Activated T-helper 2 cell treated with anti-CD3 and anti-CD28 coated beads, Interferon-gamma antibody, Interleukin-2, Interleukin-4, amounts not matched to agents 10 μg/mL and 5 μg/mL and 100 μg/mL, durations not matched to agents 14 hours and 24 hours and 36 hours (primary cell): Measurements from ENCODE around the gene EDN1. TPM values are rescaled to one million over a fixed set of nuclear protein-coding genes. Genes with fewer than 3 reads are reported as not detected.
"Not testable (repeated sequence)": the region's sequence is repeated elsewhere in the genome, so short reads cannot be mapped to it uniquely, and the experiment has no call there.

Experiments used
- DNase-seq: peaks from one replicate; pipeline ENCODE4 v3.0.0; 2021; ENCODE audit warnings: low spot score
- H3K27ac Mint-ChIP-seq: one replicate; pipeline ENCODE4 v1.8.0; 2021; ENCODE audit warnings: mixed read lengths
- H3K27me3 Mint-ChIP-seq: one replicate; pipeline ENCODE4 v1.8.0; 2021; ENCODE audit warnings: low read depth, mixed read lengths
- H3K36me3 Mint-ChIP-seq: one replicate; pipeline ENCODE4 v1.8.0; 2021; ENCODE audit warnings: low read depth, mixed read lengths
- H3K4me1 Mint-ChIP-seq: one replicate; pipeline ENCODE4 v1.8.0; 2021; ENCODE audit warnings: low read depth, mixed read lengths
- H3K4me3 Mint-ChIP-seq: one replicate; pipeline ENCODE4 v1.8.0; 2021; ENCODE audit warnings: low read depth, mild to moderate bottlenecking, moderate library complexity, mixed read lengths
- H3K9me3 Mint-ChIP-seq: one replicate; pipeline ENCODE4 v1.8.0; 2021; ENCODE audit warnings: mixed read lengths
- intact Hi-C: fragments of 100-400 bp; cut with micrococcal nuclease; formaldehyde crosslinking; loops from one replicate; pipeline ENCODE4 v1.15.1; 2023
- total RNA-seq: library from RNA; stranded (reverse); gene quantifications from 2 replicates; pipeline ENCODE4 v1.2.3, GENCODE V29; 2022

The EDN1 gene
- total RNA-seq, 1 donor from 2014 or later = 0.09 TPM

- Mint-ChIP-seq H3K36me3 (no peaks in the 10 kb centered on the region), H3K9me3 (no peaks in the 10 kb centered on the region), H3K27me3 (peaks cover 14% of the 10 kb centered on the region), H3K4me1 (no peaks in the 10 kb centered on the region), H3K27ac (no peak overlapping the region), H3K4me3 (no peak overlapping the region)
- no peak for DNase-seq
- intact Hi-C loops = no loop called here
These were observed 14.3 kb downstream of the EDN1 start for GRCh38 chr6:12304487-12304886.

GRCh38 chr6:12309070-12309469 is 18.9 kb downstream of the EDN1 start:
- no peak for DNase-seq
- H3K36me3 Mint-ChIP-seq = no peaks in the 10 kb centered on the region
- no peak overlapping the region for H3K4me3 Mint-ChIP-seq
- H3K4me1 Mint-ChIP-seq = no peaks in the 10 kb centered on the region
- peaks cover 10% of the 10 kb centered on the region for H3K27me3 Mint-ChIP-seq
- no peaks in the 10 kb centered on the region for H3K9me3 Mint-ChIP-seq
- intact Hi-C loops = no loop called here
- no peak overlapping the region for H3K27ac Mint-ChIP-seq

DNA sequence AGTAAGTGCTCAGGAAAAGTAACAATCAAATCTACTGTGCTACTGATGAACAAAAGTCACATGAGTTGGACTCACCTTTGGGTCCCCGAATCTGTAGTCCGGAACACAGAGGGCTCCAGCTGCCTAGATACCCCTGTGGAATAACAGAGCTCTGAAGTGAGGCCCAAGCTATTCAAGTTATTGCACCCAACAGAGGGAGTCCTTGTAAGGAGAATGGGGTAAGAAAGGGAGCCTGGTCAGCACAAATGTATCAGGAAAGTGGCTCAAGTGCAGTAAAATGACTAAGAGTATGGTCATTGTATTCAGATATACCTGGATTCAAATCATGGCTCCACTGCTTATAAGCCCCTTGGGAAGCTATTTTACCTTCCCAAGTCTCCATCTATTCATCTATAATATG is 20.9 kb downstream of the EDN1 start:
- intact Hi-C loops = no loop called here
- Mint-ChIP-seq H3K4me1 (no peaks in the 10 kb centered on the region), H3K27me3 (peaks cover 11% of the 10 kb centered on the region), H3K9me3 (no peaks in the 10 kb centered on the region), H3K4me3 (no peak overlapping the region), H3K36me3 (no peaks in the 10 kb centered on the region), H3K27ac (no peak overlapping the region)
- no peak for DNase-seq

DNA sequence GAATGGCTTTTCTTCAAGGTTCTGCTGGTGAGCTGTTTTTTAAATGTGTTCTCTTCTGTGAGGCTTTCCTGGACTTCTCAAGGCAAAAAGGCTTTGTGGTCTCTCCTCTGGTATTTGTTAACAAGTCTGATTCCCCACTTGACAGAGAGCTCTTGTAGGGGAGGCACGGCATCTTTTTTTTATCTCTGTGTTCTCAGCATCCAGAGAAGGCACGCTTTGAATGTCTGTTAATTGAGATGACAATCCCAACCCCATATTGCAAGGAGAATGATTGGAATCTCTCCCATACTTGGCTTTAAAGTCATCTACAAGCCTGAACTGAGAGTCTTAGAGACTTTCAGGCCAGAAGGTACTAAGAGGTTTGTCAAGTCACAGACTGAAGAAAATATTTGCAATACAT is 22.6 kb downstream of the EDN1 start:
- H3K9me3 Mint-ChIP-seq = no peaks in the 10 kb centered on the region
- no peak for DNase-seq
- no peaks in the 10 kb centered on the region for H3K4me1 Mint-ChIP-seq
- H3K4me3 Mint-ChIP-seq = no peak overlapping the region
- no peak overlapping the region for H3K27ac Mint-ChIP-seq
- H3K27me3 Mint-ChIP-seq = peaks cover 7% of the 10 kb centered on the region
- no peaks in the 10 kb centered on the region for H3K36me3 Mint-ChIP-seq
- intact Hi-C loops = no loop called here

DNA sequence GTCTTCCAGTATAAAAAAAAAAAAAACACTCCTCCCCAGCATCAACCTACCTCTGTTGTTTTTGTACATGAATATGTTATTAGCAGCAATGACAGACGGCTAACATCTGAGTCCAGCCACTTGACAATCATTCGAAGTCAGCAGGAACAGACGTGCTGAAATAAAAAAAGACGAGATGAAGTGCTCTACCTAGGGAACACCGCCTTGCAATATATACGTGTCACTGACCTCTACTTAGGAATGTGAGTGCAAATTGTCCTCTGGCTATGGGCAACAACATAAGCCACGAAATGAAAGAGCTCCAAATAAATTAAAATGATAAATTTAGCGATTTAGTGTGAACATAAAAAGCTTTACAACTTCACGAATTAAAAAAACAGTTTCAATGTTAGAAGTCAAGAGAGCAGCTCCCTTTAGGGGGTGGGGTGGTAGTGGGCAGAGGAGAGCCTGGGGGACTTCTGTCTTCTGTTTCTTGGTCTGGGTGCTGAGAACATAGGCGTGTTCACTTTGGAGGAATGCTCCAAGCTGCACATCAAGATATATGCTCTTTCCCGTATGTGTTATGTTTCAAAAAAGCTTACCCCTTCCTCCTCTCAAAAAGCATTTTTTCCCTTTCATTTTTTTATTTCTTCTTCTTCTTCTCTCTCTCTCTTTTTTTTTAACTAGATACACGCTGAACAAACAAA is 23.3 kb downstream of the EDN1 start:
- Mint-ChIP-seq H3K9me3 (no peaks in the 10 kb centered on the region), H3K4me1 (no peaks in the 10 kb centered on the region), H3K27ac (no peak overlapping the region), H3K4me3 (no peak overlapping the region), H3K27me3 (peaks cover 6% of the 10 kb centered on the region), H3K36me3 (no peaks in the 10 kb centered on the region)
- no peak for DNase-seq
- intact Hi-C loops = no loop called here

DNA sequence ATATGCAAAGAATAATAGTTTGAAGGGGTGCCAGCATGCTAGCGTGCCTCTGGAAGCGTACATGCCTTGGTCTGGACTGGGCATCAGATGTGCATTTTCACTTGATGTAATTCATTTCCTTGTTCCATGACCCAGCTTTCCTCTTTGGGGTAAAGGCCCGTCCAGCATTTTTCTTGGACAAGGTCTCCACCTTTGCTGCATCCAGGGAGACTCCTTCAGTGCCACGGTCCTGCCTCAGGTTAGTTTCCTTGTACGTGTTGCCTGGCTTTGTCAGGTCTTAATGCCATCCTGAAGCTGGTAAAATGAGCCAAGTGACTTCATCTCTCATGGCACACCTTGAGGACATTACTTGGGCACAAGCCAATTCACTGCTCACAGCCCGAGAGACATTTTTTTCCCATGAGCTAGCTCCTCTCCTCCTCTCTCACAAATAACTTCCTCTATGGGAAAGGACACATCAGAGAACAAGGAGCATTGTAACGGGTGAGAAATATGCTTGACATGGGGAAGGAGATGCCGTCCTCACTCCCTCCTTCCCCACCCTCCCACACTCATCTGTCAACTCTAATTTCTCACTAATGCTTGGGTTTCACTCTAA is 23.9 kb downstream of the EDN1 start:
- Mint-ChIP-seq H3K4me3 (no peak overlapping the region), H3K4me1 (no peaks in the 10 kb centered on the region), H3K9me3 (peaks cover 4% of the 10 kb centered on the region), H3K36me3 (no peaks in the 10 kb centered on the region), H3K27me3 (peaks cover 6% of the 10 kb centered on the region), H3K27ac (no peak overlapping the region)
- intact Hi-C loops = no loop called here
- no peak for DNase-seq

DNA sequence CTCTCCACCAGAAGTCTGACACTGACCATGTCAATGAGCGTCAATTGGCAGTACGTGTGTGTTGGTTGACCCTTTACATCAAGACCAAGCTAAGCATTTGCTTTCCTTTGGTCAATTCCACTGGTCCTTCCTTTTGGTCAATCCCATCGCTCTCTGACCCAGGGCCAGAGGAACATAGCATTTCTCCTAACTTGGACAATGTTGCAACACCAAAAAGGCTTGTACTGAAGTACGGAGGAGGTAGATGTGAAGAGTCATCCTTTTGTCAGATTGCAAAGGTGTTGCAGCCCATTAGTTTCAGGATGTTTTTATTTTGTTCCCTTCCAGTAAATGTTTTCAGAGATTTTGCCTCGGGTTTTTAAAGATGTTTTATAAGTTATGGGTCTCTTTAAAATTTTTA is 24.6 kb downstream of the EDN1 start:
- Mint-ChIP-seq H3K4me3 (no peak overlapping the region), H3K4me1 (no peaks in the 10 kb centered on the region), H3K9me3 (peaks cover 4% of the 10 kb centered on the region), H3K27ac (no peak overlapping the region), H3K27me3 (peaks cover 6% of the 10 kb centered on the region), H3K36me3 (no peaks in the 10 kb centered on the region)
- no peak for DNase-seq
- intact Hi-C loops = no loop called here

GRCh38 chr6:12315292-12316081 is 25.3 kb downstream of the EDN1 start:
- intact Hi-C loops = no loop called here
- no peak for DNase-seq
- no peaks in the 10 kb centered on the region for H3K36me3 Mint-ChIP-seq
- H3K9me3 Mint-ChIP-seq = peaks cover 4% of the 10 kb centered on the region
- no peaks in the 10 kb centered on the region for H3K4me1 Mint-ChIP-seq
- H3K27me3 Mint-ChIP-seq = peaks cover 6% of the 10 kb centered on the region
- no peak overlapping the region for H3K27ac Mint-ChIP-seq
- no peak overlapping the region for H3K4me3 Mint-ChIP-seq

DNA sequence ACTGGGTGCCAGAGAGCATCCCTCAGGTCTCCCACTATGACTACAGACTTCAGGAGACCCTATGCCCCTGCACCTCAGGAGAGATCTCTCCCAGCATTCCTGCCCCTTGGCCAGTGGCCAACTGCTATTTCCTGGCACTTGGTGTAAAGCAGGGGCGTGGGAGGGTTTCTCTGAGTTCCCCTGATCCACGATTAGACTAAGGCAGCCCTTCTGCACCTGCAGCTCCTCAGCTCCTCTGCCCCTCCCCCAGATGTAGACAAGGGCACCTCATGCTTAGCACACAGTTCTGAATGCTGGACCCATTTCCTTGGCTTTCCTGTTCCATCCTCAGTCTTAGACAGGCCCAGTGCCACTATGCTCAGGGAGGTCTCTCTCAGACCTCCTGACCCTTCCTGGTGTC is 28.6 kb downstream of the EDN1 start:
- no peak overlapping the region for H3K27ac Mint-ChIP-seq
- intact Hi-C loops = no loop called here
- DNase-seq = no peak
- no peak overlapping the region for H3K4me3 Mint-ChIP-seq
- H3K27me3 Mint-ChIP-seq = peaks cover 6% of the 10 kb centered on the region
- no peaks in the 10 kb centered on the region for H3K36me3 Mint-ChIP-seq
- H3K9me3 Mint-ChIP-seq = peaks cover 4% of the 10 kb centered on the region
- no peaks in the 10 kb centered on the region for H3K4me1 Mint-ChIP-seq

DNA sequence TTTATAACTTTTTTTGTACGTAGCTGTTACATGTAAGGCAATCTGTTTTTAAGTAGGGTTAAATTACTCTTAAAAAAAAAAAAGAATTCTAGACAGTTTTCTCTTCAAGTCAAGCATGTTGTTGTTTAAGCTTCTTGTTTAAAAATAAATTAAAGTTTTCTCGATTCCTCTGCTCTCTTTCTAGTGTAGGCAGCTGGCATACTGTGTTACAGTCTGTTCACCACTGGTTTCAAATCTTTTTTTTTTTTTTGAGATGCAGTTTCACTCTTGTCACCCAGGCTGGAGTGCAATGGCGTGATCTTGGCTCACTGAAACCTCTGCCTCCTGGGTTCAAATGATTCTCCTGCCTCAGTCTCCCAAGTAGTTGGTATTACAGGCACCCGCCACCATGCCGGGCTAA is 29.9 kb downstream of the EDN1 start:
- H3K4me3 Mint-ChIP-seq, DNase-seq, H3K27ac Mint-ChIP-seq, intact Hi-C loops, H3K9me3 Mint-ChIP-seq, H3K4me1 Mint-ChIP-seq, H3K36me3 Mint-ChIP-seq, H3K27me3 Mint-ChIP-seq: not testable (repeated sequence)

DNA sequence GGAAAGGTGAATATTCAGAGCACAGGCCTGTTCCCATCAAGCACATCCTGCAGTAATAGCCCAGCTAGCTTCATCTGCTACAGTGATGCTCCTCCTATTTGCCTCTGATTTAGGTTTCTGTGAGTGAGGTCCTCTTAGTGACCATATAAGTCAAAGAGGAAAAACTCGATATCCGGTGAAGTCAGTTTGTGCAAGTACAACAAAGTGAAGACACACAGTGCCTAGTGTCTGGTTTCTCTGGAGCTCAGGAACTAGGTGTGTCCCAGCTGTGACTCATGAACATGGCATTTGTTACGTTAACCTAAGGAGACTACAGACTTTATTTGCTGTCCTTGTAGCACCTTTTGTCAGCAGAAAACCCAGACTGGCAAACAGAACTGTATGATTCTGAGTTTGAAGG is 33.9 kb downstream of the EDN1 start:
- H3K4me3 Mint-ChIP-seq = no peak overlapping the region
- no peaks in the 10 kb centered on the region for H3K27me3 Mint-ChIP-seq
- no peaks in the 10 kb centered on the region for H3K36me3 Mint-ChIP-seq
- intact Hi-C loops = no loop called here
- no peak overlapping the region for H3K27ac Mint-ChIP-seq
- no peak for DNase-seq
- H3K4me1 Mint-ChIP-seq = no peaks in the 10 kb centered on the region
- H3K9me3 Mint-ChIP-seq = peaks cover under 1% of the 10 kb centered on the region

GRCh38 chr6:12324748-12325147 is 34.6 kb downstream of the EDN1 start:
- no peaks in the 10 kb centered on the region for H3K9me3 Mint-ChIP-seq
- no peak overlapping the region for H3K27ac Mint-ChIP-seq
- no peak overlapping the region for H3K4me3 Mint-ChIP-seq

GRCh38 chr6:12325872-12326271 is 35.7 kb downstream of the EDN1 start:
- no peaks in the 10 kb centered on the region for H3K4me1 Mint-ChIP-seq

More at GRCh38 chr6:12324748-12325147, 34.6 kb downstream of the EDN1 start:
- no peaks in the 10 kb centered on the region for H3K27me3 Mint-ChIP-seq
- intact Hi-C loops = no loop called here
- no peak for DNase-seq
- H3K4me1 Mint-ChIP-seq = no peaks in the 10 kb centered on the region
- H3K36me3 Mint-ChIP-seq = no peaks in the 10 kb centered on the region

More at GRCh38 chr6:12325872-12326271, 35.7 kb downstream of the EDN1 start:
- intact Hi-C loops = no loop called here
- H3K9me3 Mint-ChIP-seq = no peaks in the 10 kb centered on the region
- H3K36me3 Mint-ChIP-seq = no peaks in the 10 kb centered on the region
- H3K27ac Mint-ChIP-seq = no peak overlapping the region
- H3K27me3 Mint-ChIP-seq = no peaks in the 10 kb centered on the region
- H3K4me3 Mint-ChIP-seq = no peak overlapping the region
- DNase-seq = no peak
